ENCODE results near the gene SCYL1. TPM values are rescaled to one million over a fixed set of nuclear protein-coding genes. Genes with fewer than 3 reads are reported as not detected.
A peak's percentile ranks its signal among the peaks of the same experiment; 100 is the strongest.

Gene SCYL1
- total RNA-seq, 1 experiment from 2014 or later: 53.6 TPM

DNA sequence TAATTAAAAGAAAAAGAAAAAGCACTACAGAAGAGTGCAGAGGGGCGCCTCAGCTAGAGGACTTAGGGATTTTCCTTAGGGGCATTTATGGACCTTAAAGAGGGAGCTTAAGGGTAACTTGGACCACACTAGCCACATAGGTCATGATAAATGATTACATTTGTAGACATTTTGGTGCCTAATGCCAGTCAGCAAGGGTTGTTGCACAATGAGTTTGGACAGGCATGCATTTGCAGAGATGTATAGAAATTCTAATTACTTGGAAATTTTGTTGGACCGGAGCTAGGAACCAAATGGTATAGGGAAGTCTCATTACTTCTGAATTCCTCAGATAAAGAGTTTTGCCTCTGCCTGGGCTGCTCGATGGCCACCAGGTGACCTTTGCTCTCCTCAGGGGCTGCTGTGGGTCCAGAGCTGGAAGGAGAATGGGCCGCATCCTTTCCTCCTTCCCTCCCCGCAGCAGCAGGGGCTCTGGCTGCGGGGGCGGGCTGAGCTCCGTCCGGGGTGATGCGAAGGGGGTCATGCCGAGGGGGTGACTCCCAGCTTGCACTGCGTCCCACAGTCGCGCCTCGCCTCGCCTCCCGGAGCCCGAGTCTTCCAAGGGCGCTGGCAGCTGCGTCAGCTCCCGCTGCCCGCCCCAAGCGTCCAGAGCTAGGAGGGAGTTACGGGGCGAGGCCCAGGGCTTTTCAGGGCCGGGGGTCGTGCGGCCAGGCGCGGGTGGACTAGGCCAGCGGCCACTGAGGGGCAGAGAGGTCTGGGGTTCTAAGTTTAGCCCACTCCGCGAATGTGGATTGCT, 46.3 kb upstream of the SCYL1 start:
- peaks cover 50% of the 10 kb centered on the region for H3K4me1 Mint-ChIP-seq (ENCODE audit: low read depth, unreplicated experiment)
- CTCF ChIA-PET: interaction anchor here (0.7 to 3.5 kb wide), 10 partner anchors 10 to 97 kb away, joined by 3 to 41 read pairs (median 10); partner anchors contain the start of gene MALAT1
- peaks cover 33% of the 10 kb centered on the region for H3K36me3 Mint-ChIP-seq (ENCODE audit: insufficient read depth, unreplicated experiment)
- no peaks in the 10 kb centered on the region for H3K9me3 Mint-ChIP-seq (ENCODE audit: low read depth, unreplicated experiment)
- no peak for TF ChIP-seq CTCF (IDR thresholded peaks at IDR 0.05; ENCODE audit: unreplicated experiment)
- intact Hi-C loops (cut with micrococcal nuclease; ENCODE audit: unreplicated experiment): loop anchor here (2.0 kb wide), 1 partner anchor 32 kb away; no protein-coding TSS in a partner anchor
- no TSS peak for BruUV-seq (replicated peaks)
- no peaks in the 10 kb centered on the region for H3K27me3 Mint-ChIP-seq (ENCODE audit: unreplicated experiment)
- H3K27ac Mint-ChIP-seq (ENCODE audit: unreplicated experiment): peak overlapping the region; percentile 98
- peak overlapping the region; percentile 62 for H3K4me3 Mint-ChIP-seq (ENCODE audit: low read depth, unreplicated experiment)
- DNase-seq: no peak

- H3K9me3 Mint-ChIP-seq (ENCODE audit: low read depth, unreplicated experiment): no peaks in the 10 kb centered on the region
- H3K36me3 Mint-ChIP-seq (ENCODE audit: insufficient read depth, unreplicated experiment): peaks cover 33% of the 10 kb centered on the region
- intact Hi-C loops (cut with micrococcal nuclease; ENCODE audit: unreplicated experiment): loop anchor here (2.0 kb wide), 1 partner anchor 31 kb away; no protein-coding TSS in a partner anchor
- H3K27ac Mint-ChIP-seq (ENCODE audit: unreplicated experiment): peak overlapping the region; percentile 98
- H3K4me1 Mint-ChIP-seq (ENCODE audit: low read depth, unreplicated experiment): peaks cover 50% of the 10 kb centered on the region
- CTCF ChIA-PET: interaction anchor here (0.6 to 3.5 kb wide), 8 partner anchors 9 to 46 kb away, joined by 3 to 41 read pairs (median 14); partner anchors contain the start of gene MALAT1
- TF ChIP-seq CTCF (IDR thresholded peaks at IDR 0.05; ENCODE audit: unreplicated experiment): no peak
- TSS peak; percentile 31 for BruUV-seq (replicated peaks)
- peak overlapping the region; percentile 62 for H3K4me3 Mint-ChIP-seq (ENCODE audit: low read depth, unreplicated experiment)
- H3K27me3 Mint-ChIP-seq (ENCODE audit: unreplicated experiment): no peaks in the 10 kb centered on the region
- DNase-seq: no peak
These were observed 45.4 kb upstream of the SCYL1 start for GRCh38 chr11:65479184-65480145.

DNA sequence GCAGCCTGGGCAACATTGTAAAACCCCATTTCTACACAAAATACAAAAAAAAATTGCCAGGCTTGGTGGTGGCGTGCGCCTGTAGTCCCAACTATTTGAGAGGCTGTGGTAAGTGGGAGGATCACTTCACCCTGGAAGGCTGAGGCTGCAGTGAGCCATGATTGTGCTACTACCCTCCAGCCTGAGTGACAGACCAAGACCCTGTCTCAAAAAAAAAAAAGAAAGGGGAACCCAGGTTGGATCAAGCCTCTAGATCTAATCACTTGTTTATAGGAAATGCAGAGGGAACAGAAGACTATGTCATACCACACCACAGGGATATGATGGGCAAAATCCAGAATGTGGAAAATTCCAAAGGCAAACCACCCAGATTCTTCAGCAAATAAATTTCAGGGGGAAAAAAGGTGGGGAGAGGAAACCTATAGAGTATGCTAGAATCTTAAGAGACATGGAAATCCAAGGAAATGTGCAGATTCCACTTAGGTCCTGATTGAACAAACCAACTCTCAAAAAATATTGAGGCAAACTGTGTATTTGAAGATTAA, 42.5 kb upstream of the SCYL1 start:
- H3K4me1 Mint-ChIP-seq (ENCODE audit: low read depth, unreplicated experiment): peaks cover 57% of the 10 kb centered on the region
- no peaks in the 10 kb centered on the region for H3K27me3 Mint-ChIP-seq (ENCODE audit: unreplicated experiment)
- CTCF ChIA-PET: interaction anchor here (1.3 kb wide), 1 partner anchor 10 kb away, joined by 13 read pairs; no protein-coding TSS in a partner anchor
- no peak overlapping the region for H3K4me3 Mint-ChIP-seq (ENCODE audit: low read depth, unreplicated experiment)
- intact Hi-C loops (cut with micrococcal nuclease; ENCODE audit: unreplicated experiment): no loop called here
- no peaks in the 10 kb centered on the region for H3K9me3 Mint-ChIP-seq (ENCODE audit: low read depth, unreplicated experiment)
- no peak for DNase-seq
- no peak for TF ChIP-seq CTCF (IDR thresholded peaks at IDR 0.05; ENCODE audit: unreplicated experiment)
- no TSS peak for BruUV-seq (replicated peaks)
- peaks cover 28% of the 10 kb centered on the region for H3K36me3 Mint-ChIP-seq (ENCODE audit: insufficient read depth, unreplicated experiment)
- H3K27ac Mint-ChIP-seq (ENCODE audit: unreplicated experiment): peak overlapping the region; percentile 17

DNA sequence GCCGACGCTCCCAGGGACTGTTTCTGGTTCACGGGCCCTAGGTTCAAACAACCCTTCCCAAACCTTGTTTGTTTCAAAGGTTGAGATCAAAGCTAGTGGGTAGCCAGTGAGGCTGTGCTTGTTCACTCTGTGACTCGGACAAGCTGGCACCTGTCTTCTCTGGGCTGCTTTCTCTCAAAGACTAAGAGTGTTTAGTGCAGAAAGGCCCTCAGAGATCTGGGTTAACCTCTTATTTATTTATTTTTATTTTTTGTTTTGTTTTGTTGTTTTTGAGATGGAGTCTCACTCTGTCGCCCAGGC, 39.0 kb upstream of the SCYL1 start:
- Mint-ChIP-seq H3K4me3 (ENCODE audit: low read depth, unreplicated experiment) (peak overlapping the region; percentile 50), H3K4me1 (ENCODE audit: low read depth, unreplicated experiment) (peaks cover 65% of the 10 kb centered on the region), H3K36me3 (ENCODE audit: insufficient read depth, unreplicated experiment) (peaks cover 37% of the 10 kb centered on the region), H3K27me3 (ENCODE audit: unreplicated experiment) (no peaks in the 10 kb centered on the region), H3K27ac (ENCODE audit: unreplicated experiment) (no peak overlapping the region), H3K9me3 (ENCODE audit: low read depth, unreplicated experiment) (no peaks in the 10 kb centered on the region)
- CTCF ChIA-PET: no interaction called here
- no TSS peak for BruUV-seq (replicated peaks)
- intact Hi-C loops (cut with micrococcal nuclease; ENCODE audit: unreplicated experiment): no loop called here
- TF ChIP-seq CTCF (IDR thresholded peaks at IDR 0.05; ENCODE audit: unreplicated experiment): no peak
- DNase-seq: no peak
